Measurements from ENCODE around the gene FARP1.

FARP1 gene

DNA sequence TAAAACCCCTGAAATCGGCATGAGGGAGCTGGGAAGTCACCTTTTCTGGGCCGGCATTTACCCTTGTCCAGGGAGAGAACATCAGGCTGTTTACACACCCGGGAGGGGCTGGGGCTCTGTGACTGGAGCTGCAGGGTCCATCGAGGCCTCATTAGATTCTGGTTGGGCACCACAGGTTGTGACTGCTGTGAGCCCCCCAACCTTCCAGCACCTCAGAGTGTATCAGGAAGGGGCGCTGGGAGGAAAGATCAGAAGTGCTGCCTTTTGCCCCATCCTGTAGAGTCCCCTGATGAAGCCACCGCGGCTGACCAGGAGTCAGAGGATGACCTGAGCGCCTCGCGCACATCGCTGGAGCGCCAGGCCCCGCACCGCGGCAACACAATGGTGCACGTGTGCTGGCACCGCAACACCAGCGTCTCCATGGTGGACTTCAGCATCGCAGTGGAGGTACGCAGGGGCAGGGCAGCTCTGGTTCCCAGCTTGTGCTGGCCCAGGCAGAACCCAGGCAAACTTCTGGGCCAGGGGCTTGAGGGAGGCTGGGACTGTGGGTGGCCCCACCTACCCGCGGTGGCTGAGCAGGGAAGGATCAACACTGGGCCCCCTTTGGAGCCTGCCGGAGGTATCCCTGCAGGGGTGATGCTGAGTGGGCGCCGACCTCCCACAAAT is 297.6 kb downstream of the FARP1 start:
- Histone ChIP-seq H3K36me3 (ENCODE audit: control insufficient read depth in 2 of 2, insufficient read depth in 1 of 2, low read length in 2 of 2) (no peaks in the 10 kb centered on the region), H3K4me3 (ENCODE audit: low read depth, low read length) (no peak overlapping the region), H3K4me1 (ENCODE audit: control insufficient read depth, insufficient read depth, low read length) (no peaks in the 10 kb centered on the region), H3K27ac (ENCODE audit: extremely low read depth, low read depth, low read length) (no peak overlapping the region), H3K9me3 (ENCODE audit: control insufficient read depth, insufficient read depth, low read depth, low read length) (no peaks in the 10 kb centered on the region)
- ChIA-PET CTCF (no interaction called here), POLR2A (no interaction called here)
- peak; percentile 58; the same call in 1 of the 2 replicates for TF ChIP-seq EGR2 (tag by site-specific recombination; IDR thresholded peaks at IDR 0.05; ENCODE audit: low read depth)
- peak; percentile 58; the same call in 1 of the 2 replicates for TF ChIP-seq ZFHX2 (tag by site-specific recombination; conservative IDR thresholded peaks at IDR 0.05)
- TF ChIP-seq HOXC10 (CRISPR knock-in tag; IDR thresholded peaks at IDR 0.05): no peak
- TF ChIP-seq ZXDB (tag by site-specific recombination; IDR thresholded peaks at IDR 0.05): no peak
- no peak for TF ChIP-seq ZNF394 (tag by site-specific recombination; IDR thresholded peaks at IDR 0.05; ENCODE audit: borderline replicate concordance)
- TF ChIP-seq GLIS1 (tag by site-specific recombination; IDR thresholded peaks at IDR 0.05): peak; percentile 52; the same call in 1 of the 2 replicates
- no peak for TF ChIP-seq SP7 (tag by site-specific recombination; IDR thresholded peaks at IDR 0.05)
- no peak for TF ChIP-seq ZFP37 (tag by site-specific recombination; IDR thresholded peaks at IDR 0.05)
- TF ChIP-seq ZNF561 (tag by site-specific recombination; IDR thresholded peaks at IDR 0.05; ENCODE audit: borderline replicate concordance): no peak

DNA sequence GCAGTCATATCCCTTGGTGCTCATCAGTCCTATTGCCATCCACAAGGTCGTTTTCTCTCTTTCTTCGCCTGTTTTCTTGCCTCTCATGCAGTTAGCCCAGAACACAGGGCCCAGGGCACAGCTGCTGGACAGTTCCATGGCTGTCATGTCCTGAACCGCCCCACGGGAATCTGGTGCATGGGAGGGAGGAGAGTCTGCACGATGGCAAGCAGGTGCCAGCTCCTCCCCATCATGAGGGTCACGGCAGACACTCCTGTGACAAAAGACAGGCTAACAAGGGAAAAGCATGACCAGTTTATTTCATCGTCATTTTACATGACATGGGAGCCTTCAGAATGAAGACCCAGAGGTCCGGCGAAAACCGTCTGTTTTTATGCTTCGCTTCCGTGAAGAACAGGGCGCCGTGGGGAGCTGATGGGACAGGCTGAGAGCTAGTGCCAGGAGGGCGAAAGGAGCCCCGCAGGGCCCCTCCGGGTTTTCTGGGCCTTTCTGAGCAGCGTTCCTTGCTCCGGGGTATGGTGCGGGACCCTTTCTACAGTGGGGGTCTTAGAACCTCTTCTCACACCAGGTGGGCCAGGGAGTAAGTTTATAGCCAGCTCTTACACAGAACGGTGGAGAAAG is 298.3 kb downstream of the FARP1 start:
- Histone ChIP-seq H3K4me3 (ENCODE audit: low read depth, low read length) (no peak overlapping the region), H3K27ac (ENCODE audit: extremely low read depth, low read depth, low read length) (no peak overlapping the region), H3K9me3 (ENCODE audit: control insufficient read depth, insufficient read depth, low read depth, low read length) (no peaks in the 10 kb centered on the region), H3K4me1 (ENCODE audit: control insufficient read depth, insufficient read depth, low read length) (no peaks in the 10 kb centered on the region), H3K36me3 (ENCODE audit: control insufficient read depth in 2 of 2, insufficient read depth in 1 of 2, low read length in 2 of 2) (peaks cover 0 to 4% of the 10 kb centered on the region in 2 experiments; a peak in 1 of 3 replicates)
- TF ChIP-seq ZNF677 (tag by site-specific recombination; IDR thresholded peaks at IDR 0.05): peak; percentile 62; the same call in 1 of the 2 replicates
- TF ChIP-seq ZNF266 (tag by site-specific recombination; IDR thresholded peaks at IDR 0.05; ENCODE audit: low read depth): no peak
- TF ChIP-seq, protein P1, sequence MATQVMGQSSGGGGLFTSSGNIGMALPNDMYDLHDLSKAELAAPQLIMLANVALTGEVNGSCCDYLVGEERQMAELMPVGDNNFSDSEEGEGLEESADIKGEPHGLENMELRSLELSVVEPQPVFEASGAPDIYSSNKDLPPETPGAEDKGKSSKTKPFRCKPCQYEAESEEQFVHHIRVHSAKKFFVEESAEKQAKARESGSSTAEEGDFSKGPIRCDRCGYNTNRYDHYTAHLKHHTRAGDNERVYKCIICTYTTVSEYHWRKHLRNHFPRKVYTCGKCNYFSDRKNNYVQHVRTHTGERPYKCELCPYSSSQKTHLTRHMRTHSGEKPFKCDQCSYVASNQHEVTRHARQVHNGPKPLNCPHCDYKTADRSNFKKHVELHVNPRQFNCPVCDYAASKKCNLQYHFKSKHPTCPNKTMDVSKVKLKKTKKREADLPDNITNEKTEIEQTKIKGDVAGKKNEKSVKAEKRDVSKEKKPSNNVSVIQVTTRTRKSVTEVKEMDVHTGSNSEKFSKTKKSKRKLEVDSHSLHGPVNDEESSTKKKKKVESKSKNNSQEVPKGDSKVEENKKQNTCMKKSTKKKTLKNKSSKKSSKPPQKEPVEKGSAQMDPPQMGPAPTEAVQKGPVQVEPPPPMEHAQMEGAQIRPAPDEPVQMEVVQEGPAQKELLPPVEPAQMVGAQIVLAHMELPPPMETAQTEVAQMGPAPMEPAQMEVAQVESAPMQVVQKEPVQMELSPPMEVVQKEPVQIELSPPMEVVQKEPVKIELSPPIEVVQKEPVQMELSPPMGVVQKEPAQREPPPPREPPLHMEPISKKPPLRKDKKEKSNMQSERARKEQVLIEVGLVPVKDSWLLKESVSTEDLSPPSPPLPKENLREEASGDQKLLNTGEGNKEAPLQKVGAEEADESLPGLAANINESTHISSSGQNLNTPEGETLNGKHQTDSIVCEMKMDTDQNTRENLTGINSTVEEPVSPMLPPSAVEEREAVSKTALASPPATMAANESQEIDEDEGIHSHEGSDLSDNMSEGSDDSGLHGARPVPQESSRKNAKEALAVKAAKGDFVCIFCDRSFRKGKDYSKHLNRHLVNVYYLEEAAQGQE (tag by site-specific recombination; IDR thresholded peaks at IDR 0.05): peak; percentile 88
- ChIA-PET POLR2A (no interaction called here), CTCF (no interaction called here)

DNA sequence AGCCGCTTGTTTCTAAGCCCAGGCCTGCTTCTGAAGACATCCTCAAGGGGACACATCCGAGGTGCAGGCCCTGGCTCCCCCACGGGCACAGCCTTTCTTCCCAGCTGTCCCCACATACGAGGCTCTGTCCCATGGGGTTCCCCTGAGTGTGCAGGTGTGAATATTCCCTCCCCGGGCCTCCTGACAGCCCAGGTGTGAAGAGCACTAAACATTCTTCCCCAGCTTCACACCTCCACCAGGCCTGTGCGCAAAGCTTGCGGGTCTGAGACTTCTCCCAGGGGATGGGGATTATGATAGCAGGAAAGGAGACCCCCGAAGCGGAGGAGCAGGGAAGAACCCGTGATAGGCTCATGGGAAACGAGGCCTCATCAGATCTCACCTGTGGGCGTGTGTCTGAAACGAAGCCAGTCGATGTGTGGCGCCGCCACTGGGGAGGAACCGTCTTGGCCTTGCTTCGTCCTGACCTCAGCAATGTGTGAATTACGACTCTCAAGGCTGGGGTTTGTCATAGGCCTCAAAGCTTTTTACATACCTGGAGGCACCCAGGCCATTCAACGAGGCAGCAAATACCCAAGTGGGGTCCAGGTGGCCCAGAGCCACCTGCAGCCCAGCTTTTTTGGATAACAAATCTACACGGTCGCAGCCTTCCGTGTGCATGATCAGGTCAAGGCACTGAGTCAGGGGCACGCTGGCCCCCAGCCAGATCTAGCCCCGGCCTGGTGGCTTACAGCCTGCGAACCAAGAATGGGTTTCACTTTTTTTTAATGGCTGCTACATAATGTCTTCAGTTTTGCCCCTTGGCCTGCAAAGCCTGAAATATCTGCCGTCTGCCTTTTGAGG is 299.7 kb downstream of the FARP1 start:
- H3K36me3 ChIP-seq (ENCODE audit: control insufficient read depth in 2 of 2, insufficient read depth in 1 of 2, low read length in 2 of 2): peaks cover 0 to 18% of the 10 kb centered on the region in 2 experiments; a peak in 2 of 3 replicates
- H3K4me3 ChIP-seq (ENCODE audit: low read depth, low read length): no peak overlapping the region
- ChIA-PET POLR2A (no interaction called here), CTCF (interaction anchor here (0.7 kb wide), 1 partner anchor 603 kb away, joined by 3 read pairs; no protein-coding TSS in a partner anchor)
- H3K27ac ChIP-seq (ENCODE audit: extremely low read depth, low read depth, low read length): no peak overlapping the region
- no peaks in the 10 kb centered on the region for H3K9me3 ChIP-seq (ENCODE audit: control insufficient read depth, insufficient read depth, low read depth, low read length)
- no peak for TF ChIP-seq ZNF837 (tag by site-specific recombination; IDR thresholded peaks at IDR 0.05)
- TF ChIP-seq, protein P2, sequence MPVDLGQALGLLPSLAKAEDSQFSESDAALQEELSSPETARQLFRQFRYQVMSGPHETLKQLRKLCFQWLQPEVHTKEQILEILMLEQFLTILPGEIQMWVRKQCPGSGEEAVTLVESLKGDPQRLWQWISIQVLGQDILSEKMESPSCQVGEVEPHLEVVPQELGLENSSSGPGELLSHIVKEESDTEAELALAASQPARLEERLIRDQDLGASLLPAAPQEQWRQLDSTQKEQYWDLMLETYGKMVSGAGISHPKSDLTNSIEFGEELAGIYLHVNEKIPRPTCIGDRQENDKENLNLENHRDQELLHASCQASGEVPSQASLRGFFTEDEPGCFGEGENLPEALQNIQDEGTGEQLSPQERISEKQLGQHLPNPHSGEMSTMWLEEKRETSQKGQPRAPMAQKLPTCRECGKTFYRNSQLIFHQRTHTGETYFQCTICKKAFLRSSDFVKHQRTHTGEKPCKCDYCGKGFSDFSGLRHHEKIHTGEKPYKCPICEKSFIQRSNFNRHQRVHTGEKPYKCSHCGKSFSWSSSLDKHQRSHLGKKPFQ (tag by site-specific recombination; IDR thresholded peaks at IDR 0.05): peak; percentile 73; the same call in 1 of the 2 replicates
- H3K4me1 ChIP-seq (ENCODE audit: control insufficient read depth, insufficient read depth, low read length): no peaks in the 10 kb centered on the region
